ENCODE data around the gene MLIP.

DNA sequence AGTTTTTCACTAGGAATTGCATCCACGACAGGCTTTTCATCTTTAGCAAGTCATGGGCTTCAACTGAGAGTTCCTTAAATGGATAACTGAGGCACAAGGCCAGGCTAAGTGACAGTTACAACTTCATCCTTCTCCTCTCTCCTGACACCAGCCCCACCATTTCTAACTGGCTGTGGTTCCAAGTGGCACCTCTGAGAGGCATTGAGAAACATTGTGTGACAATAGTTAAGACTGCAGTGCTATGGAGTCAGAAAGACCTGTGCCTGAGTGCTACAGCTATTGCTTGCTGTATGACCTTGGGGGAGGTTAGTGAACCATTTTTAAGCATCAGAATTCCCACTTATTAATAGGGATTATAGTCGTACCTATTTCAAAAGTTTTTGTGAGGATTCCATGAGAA is 26.2 kb upstream of the MLIP start:
- TF ChIP-seq CTCF (IDR thresholded peaks at IDR 0.05) (no peak), POLR2A (IDR thresholded peaks at IDR 0.05) (no peak)
